GM13977 (cell line): ENCODE measurements around the gene TDP1.
"Not testable (repeated sequence)": the region's sequence is repeated elsewhere in the genome, so short reads cannot be mapped to it uniquely, and the experiment has no call there.

Source experiments
- DNase-seq: peaks from one replicate; pipeline ENCODE4 v3.0.0; 2012; ENCODE audit warnings: low spot score
- CTCF ChIP-seq: IDR thresholded peaks from 2 replicates; pipeline ENCODE4 v1.5.1; 2012; ENCODE audit warnings: mild to moderate bottlenecking, control low read depth; ENCODE audit not compliant: insufficient read depth; ENCODE audit errors: extremely low read depth, missing control alignments
- in situ Hi-C: fragments of 300-500 bp; cut with MboI; formaldehyde crosslinking; loops from one replicate; pipeline ENCODE4 v1.12.0; 2022; ENCODE audit warnings: low sequenced_read_pairs, low pct_unique_long_range_greater_than_20kb, mixed read lengths, inconsistent platforms; ENCODE audit not compliant: unreplicated experiment

TDP1 gene

GRCh38 chr14:90019824-90020523, 64.2 kb downstream of the TDP1 start:
- in situ Hi-C loops = no loop called here
- no peak for DNase-seq

GRCh38 chr14:90023176-90023896, 67.6 kb downstream of the TDP1 start:
- TF ChIP-seq CTCF = no peak
- in situ Hi-C loops = no loop called here
- no peak for DNase-seq

More at GRCh38 chr14:90019824-90020523, 64.2 kb downstream of the TDP1 start:
- TF ChIP-seq CTCF = no peak

GRCh38 chr14:90024910-90025309, 69.2 kb downstream of the TDP1 start:
- DNase-seq = no peak
- TF ChIP-seq CTCF = no peak
- in situ Hi-C loops = no loop called here

- in situ Hi-C loops, DNase-seq: not testable (repeated sequence)
Measured at GRCh38 chr14:90026608-90027007, 70.9 kb downstream of the TDP1 start.

GRCh38 chr14:90027842-90028241, 72.1 kb downstream of the TDP1 start:
- in situ Hi-C loops = no loop called here
- DNase-seq = no peak
- no peak for TF ChIP-seq CTCF

GRCh38 chr14:90034156-90034555, 78.4 kb downstream of the TDP1 start:
- in situ Hi-C loops = no loop called here
- DNase-seq = no peak
- no peak for TF ChIP-seq CTCF

- DNase-seq = no peak
- TF ChIP-seq CTCF = no peak
- in situ Hi-C loops = no loop called here
Measured at GRCh38 chr14:90034835-90035525, 79.3 kb downstream of the TDP1 start.
